HepG2 (cell line): Measurements from ENCODE around the gene RMDN2. TPM values are rescaled to one million over a fixed set of nuclear protein-coding genes. Genes with fewer than 3 reads are reported as not detected.

ENCODE experiments used
- CHCHD3 ChIP-seq: sonication (generic); formaldehyde crosslinking; IDR thresholded peaks from 2 replicates; pipeline ENCODE4 v1.8.0; 2022; ENCODE audit warnings: mild to moderate bottlenecking, missing genetic modification reagents, moderate library complexity
- ETV6 ChIP-seq: sonication (generic); formaldehyde crosslinking; conservative IDR thresholded peaks from 2 replicates; pipeline ENCODE4 v1.4.0; 2020; ENCODE audit warnings: missing genetic modification reagents
- HDAC6 ChIP-seq: fragments of 200-600 bp; sonication (generic); IDR thresholded peaks from 2 replicates; pipeline ENCODE4 v1.7.0; 2017; ENCODE audit warnings: mild to moderate bottlenecking, antibody characterized with exemption, low read length, low read depth
- HMGA1 ChIP-seq: sonication (generic); formaldehyde crosslinking; conservative IDR thresholded peaks from 2 replicates; pipeline ENCODE4 v1.4.0; 2020; ENCODE audit warnings: missing genetic modification reagents
- HOXA9 ChIP-seq: sonication (generic); formaldehyde crosslinking; IDR thresholded peaks from 2 replicates; pipeline ENCODE4 v1.8.1; 2022; ENCODE audit warnings: missing genetic modification reagents, mild to moderate bottlenecking, moderate library complexity, borderline replicate concordance
- NRL ChIP-seq: sonication (generic); formaldehyde crosslinking; IDR thresholded peaks from 2 replicates; pipeline ENCODE4 v1.5.0; 2020; ENCODE audit warnings: missing genetic modification reagents, mild to moderate bottlenecking, moderate library complexity, borderline replicate concordance
- PAX8 ChIP-seq: sonication (generic); formaldehyde crosslinking; IDR thresholded peaks from 2 replicates; pipeline ENCODE4 v1.8.0; 2022; ENCODE audit warnings: mild to moderate bottlenecking, missing genetic modification reagents, borderline replicate concordance
- PRMT3 ChIP-seq: sonication (generic); formaldehyde crosslinking; IDR thresholded peaks from 2 replicates; pipeline ENCODE4 v1.8.1; 2022; ENCODE audit warnings: low read depth, mild to moderate bottlenecking, moderate library complexity, missing genetic modification reagents, borderline replicate concordance
- TBX2 ChIP-seq: sonication (generic); formaldehyde crosslinking; IDR thresholded peaks from 2 replicates; pipeline ENCODE4 v1.5.0; 2020; ENCODE audit warnings: missing genetic modification reagents, mild to moderate bottlenecking, borderline replicate concordance
- TCF7 ChIP-seq: sonication (generic); IDR thresholded peaks from 2 replicates; pipeline ENCODE4 v1.6.1; 2016; ENCODE audit warnings: antibody characterized with exemption, low read depth
- ZFP82 ChIP-seq: sonication (generic); formaldehyde crosslinking; IDR thresholded peaks from 2 replicates; pipeline ENCODE4 v1.5.1; 2020; ENCODE audit warnings: mild to moderate bottlenecking, missing genetic modification reagents, borderline replicate concordance
- ZNF446 ChIP-seq: sonication (generic); formaldehyde crosslinking; IDR thresholded peaks from 2 replicates; pipeline ENCODE4 v1.5.0; 2020; ENCODE audit warnings: mild to moderate bottlenecking, missing genetic modification reagents
- ZNF607 ChIP-seq: sonication (generic); formaldehyde crosslinking; IDR thresholded peaks from 2 replicates; pipeline ENCODE4 v1.5.1; 2020; ENCODE audit warnings: missing genetic modification reagents, mild to moderate bottlenecking, borderline replicate concordance
- ZNF800 ChIP-seq: sonication (generic); formaldehyde crosslinking; IDR thresholded peaks from 2 replicates; pipeline ENCODE4 v1.4.0; 2020; ENCODE audit warnings: missing genetic modification reagents
- ZZZ3 ChIP-seq: sonication (generic); formaldehyde crosslinking; IDR thresholded peaks from 2 replicates; pipeline ENCODE4 v1.4.0; 2020; ENCODE audit warnings: missing genetic modification reagents, mild to moderate bottlenecking, borderline replicate concordance
- polyA plus RNA-seq, 8 experiments: library from polyadenylated mRNA; depleted of rRNA in 3 of 8; stranded (reverse) in 7 of 8; unstranded in 1 of 8; fragments of >200 nt; fragmentation: Illumina TruSeq in 4 of 8; extraction: Trizol in 4 of 8; gene quantifications; 2 replicates each; pipeline versions ENCODE4 v1.2.1 to v1.2.3, GENCODE V29; 2011 to 2016; ENCODE audit warnings: low read depth in 4 of 8, missing spikeins in 1 of 8, mixed read lengths in 1 of 8; ENCODE audit not compliant: insufficient read depth in 1 of 8
- total RNA-seq, 5 experiments: library from RNA; depleted of rRNA; stranded (reverse); fragments of >200 nt; fragmentation: Illumina TruSeq; extraction: Trizol; gene quantifications; 2 replicates each; pipeline ENCODE4 v1.2.3, GENCODE V29; 2016; ENCODE audit warnings: low read depth in 1 of 5
- TF ChIP-seq, protein P1 (sequence below): sonication (generic); formaldehyde crosslinking; IDR thresholded peaks from 2 replicates; pipeline ENCODE4 v1.4.0; 2020; ENCODE audit warnings: mild to moderate bottlenecking, missing genetic modification reagents, borderline replicate concordance
- TF ChIP-seq, protein P2 (sequence below): sonication (generic); formaldehyde crosslinking; IDR thresholded peaks from 2 replicates; pipeline ENCODE4 v1.4.0; 2020; ENCODE audit warnings: missing genetic modification reagents, borderline replicate concordance

Gene RMDN2
- total and polyA plus RNA-seq, 2 of the 13 experiments (the other 11 are each of a cell fraction or from before 2014, with no cell fraction given) = 2.3 to 8.9 TPM

DNA sequence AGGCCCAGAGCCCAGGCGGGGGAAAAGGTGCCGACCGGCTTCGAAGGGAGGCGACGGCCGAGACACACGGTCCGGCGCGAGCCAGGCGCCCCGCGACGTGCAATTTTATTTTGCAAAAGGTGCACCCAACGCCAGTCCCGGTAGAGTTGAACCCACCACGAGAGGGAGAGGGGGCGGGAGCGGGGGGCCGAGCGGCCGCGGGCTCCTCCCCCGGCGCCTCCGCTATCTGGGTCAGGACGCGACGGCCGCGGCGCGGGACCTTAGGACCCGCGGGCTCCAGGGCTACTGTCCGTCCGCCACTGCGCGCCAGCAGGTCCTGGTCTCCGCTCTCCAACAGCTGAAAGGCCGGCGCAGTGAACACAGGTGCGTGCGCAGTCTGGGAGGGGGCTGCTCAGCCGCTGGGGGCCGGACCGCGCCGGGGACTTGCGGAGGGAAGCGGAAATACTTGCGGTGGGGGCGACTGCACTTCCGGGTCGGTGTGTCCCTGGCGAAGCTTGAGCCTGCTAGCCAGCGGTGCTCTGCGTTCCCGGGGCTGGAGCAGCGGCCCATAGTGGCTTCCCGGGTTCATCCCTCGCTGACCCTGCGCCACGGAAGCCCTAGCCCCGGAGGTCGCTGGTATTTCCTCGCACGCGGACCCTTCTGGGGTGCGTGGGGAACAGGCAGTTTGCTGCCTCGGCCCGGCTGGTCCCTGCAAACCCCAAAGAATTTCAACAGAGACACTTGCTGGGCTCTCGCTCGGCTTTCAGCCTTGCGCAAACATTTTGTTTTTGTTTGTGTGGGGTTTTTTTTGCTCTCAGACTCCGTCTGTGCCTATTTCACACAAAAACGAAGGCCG lies at the start of gene RMDN2 (continued):
- TF ChIP-seq, protein P1, sequence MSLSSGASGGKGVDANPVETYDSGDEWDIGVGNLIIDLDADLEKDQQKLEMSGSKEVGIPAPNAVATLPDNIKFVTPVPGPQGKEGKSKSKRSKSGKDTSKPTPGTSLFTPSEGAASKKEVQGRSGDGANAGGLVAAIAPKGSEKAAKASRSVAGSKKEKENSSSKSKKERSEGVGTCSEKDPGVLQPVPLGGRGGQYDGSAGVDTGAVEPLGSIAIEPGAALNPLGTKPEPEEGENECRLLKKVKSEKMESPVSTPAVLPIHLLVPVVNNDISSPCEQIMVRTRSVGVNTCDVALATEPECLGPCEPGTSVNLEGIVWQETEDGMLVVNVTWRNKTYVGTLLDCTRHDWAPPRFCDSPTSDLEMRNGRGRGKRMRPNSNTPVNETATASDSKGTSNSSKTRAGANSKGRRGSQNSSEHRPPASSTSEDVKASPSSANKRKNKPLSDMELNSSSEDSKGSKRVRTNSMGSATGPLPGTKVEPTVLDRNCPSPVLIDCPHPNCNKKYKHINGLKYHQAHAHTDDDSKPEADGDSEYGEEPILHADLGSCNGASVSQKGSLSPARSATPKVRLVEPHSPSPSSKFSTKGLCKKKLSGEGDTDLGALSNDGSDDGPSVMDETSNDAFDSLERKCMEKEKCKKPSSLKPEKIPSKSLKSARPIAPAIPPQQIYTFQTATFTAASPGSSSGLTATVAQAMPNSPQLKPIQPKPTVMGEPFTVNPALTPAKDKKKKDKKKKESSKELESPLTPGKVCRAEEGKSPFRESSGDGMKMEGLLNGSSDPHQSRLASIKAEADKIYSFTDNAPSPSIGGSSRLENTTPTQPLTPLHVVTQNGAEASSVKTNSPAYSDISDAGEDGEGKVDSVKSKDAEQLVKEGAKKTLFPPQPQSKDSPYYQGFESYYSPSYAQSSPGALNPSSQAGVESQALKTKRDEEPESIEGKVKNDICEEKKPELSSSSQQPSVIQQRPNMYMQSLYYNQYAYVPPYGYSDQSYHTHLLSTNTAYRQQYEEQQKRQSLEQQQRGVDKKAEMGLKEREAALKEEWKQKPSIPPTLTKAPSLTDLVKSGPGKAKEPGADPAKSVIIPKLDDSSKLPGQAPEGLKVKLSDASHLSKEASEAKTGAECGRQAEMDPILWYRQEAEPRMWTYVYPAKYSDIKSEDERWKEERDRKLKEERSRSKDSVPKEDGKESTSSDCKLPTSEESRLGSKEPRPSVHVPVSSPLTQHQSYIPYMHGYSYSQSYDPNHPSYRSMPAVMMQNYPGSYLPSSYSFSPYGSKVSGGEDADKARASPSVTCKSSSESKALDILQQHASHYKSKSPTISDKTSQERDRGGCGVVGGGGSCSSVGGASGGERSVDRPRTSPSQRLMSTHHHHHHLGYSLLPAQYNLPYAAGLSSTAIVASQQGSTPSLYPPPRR = peak; percentile 90
- no peak for TF ChIP-seq HDAC6
- TF ChIP-seq, protein P2, sequence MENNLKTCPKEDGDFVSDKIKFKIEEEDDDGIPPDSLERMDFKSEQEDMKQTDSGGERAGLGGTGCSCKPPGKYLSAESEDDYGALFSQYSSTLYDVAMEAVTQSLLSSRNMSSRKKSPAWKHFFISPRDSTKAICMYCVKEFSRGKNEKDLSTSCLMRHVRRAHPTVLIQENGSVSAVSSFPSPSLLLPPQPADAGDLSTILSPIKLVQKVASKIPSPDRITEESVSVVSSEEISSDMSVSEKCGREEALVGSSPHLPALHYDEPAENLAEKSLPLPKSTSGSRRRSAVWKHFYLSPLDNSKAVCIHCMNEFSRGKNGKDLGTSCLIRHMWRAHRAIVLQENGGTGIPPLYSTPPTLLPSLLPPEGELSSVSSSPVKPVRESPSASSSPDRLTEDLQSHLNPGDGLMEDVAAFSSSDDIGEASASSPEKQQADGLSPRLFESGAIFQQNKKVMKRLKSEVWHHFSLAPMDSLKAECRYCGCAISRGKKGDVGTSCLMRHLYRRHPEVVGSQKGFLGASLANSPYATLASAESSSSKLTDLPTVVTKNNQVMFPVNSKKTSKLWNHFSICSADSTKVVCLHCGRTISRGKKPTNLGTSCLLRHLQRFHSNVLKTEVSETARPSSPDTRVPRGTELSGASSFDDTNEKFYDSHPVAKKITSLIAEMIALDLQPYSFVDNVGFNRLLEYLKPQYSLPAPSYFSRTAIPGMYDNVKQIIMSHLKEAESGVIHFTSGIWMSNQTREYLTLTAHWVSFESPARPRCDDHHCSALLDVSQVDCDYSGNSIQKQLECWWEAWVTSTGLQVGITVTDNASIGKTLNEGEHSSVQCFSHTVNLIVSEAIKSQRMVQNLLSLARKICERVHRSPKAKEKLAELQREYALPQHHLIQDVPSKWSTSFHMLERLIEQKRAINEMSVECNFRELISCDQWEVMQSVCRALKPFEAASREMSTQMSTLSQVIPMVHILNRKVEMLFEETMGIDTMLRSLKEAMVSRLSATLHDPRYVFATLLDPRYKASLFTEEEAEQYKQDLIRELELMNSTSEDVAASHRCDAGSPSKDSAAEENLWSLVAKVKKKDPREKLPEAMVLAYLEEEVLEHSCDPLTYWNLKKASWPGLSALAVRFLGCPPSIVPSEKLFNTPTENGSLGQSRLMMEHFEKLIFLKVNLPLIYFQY (CRISPR knock-in tag) = peak; percentile 93
- peak; percentile 84 for TF ChIP-seq ZNF607 (CRISPR knock-in tag)
- TF ChIP-seq HOXA9 (CRISPR knock-in tag) = 0 out of 2 replicates have a peak, but pooled peaks have one; percentile 71
- peak; percentile 94 for TF ChIP-seq ZZZ3
- TF ChIP-seq NRL (CRISPR knock-in tag) = peak; percentile 95; the same call in 1 of the 2 replicates
- no peak for TF ChIP-seq PAX8 (CRISPR knock-in tag)
- TF ChIP-seq CHCHD3 (CRISPR knock-in tag) = peak; percentile 80; the same call in 1 of the 2 replicates
- 0 out of 2 replicates have a peak, but pooled peaks have one; percentile 21 for TF ChIP-seq ZFP82 (CRISPR knock-in tag)
- no peak for TF ChIP-seq TCF7
- peak; percentile 89 for TF ChIP-seq ZNF446 (CRISPR knock-in tag)
- peak; percentile 95 for TF ChIP-seq ZNF800 (CRISPR knock-in tag)
- no peak for TF ChIP-seq HMGA1 (CRISPR knock-in tag)
- peak; percentile 96 for TF ChIP-seq TBX2 (CRISPR knock-in tag)
- TF ChIP-seq ETV6 = peak; percentile 100
- no peak; the same call in 1 of the 2 replicates for TF ChIP-seq PRMT3 (CRISPR knock-in tag)
